Chondrocyte (in vitro differentiated cells): ENCODE results near the gene ERMAP. TPM values are rescaled to one million over a fixed set of nuclear protein-coding genes. Genes with fewer than 3 reads are reported as not detected.

Experiments
- DNase-seq: peaks from one replicate; pipeline ENCODE4 v3.0.0; 2021; ENCODE audit warnings: mixed read lengths, low spot score
- H3K27ac Mint-ChIP-seq: one replicate; pipeline ENCODE4 v1.8.0; 2021; ENCODE audit warnings: mild to moderate bottlenecking, moderate library complexity, mixed read lengths; ENCODE audit not compliant: unreplicated experiment
- H3K27me3 Mint-ChIP-seq: 2 replicates; pipeline ENCODE4 v1.8.0; 2021; ENCODE audit warnings: low read depth, mixed read lengths
- H3K36me3 Mint-ChIP-seq: 2 replicates; pipeline ENCODE4 v1.8.0; 2021; ENCODE audit warnings: low read depth, mixed read lengths
- H3K4me1 Mint-ChIP-seq: 2 replicates; pipeline ENCODE4 v1.8.0; 2021; ENCODE audit warnings: low read depth, mild to moderate bottlenecking, mixed read lengths
- H3K4me3 Mint-ChIP-seq: one replicate; pipeline ENCODE4 v1.8.0; 2021; ENCODE audit warnings: mild to moderate bottlenecking, moderate library complexity, mixed read lengths; ENCODE audit not compliant: unreplicated experiment
- H3K9me3 Mint-ChIP-seq: 2 replicates; pipeline ENCODE4 v1.8.0; 2021; ENCODE audit warnings: low read depth, mixed read lengths
- CTCF ChIP-seq: fragments of 200-600 bp; sonication (generic); IDR thresholded peaks from 2 replicates; pipeline ENCODE4 v1.5.0; 2021; ENCODE audit warnings: antibody characterized with exemption, mild to moderate bottlenecking, moderate library complexity
- total RNA-seq: library from RNA; stranded (reverse); gene quantifications from 3 replicates; pipeline ENCODE4 v1.2.1, GENCODE V29; 2021

The ERMAP gene
- total RNA-seq, 1 donor from 2014 or later: 13.7 TPM

DNA sequence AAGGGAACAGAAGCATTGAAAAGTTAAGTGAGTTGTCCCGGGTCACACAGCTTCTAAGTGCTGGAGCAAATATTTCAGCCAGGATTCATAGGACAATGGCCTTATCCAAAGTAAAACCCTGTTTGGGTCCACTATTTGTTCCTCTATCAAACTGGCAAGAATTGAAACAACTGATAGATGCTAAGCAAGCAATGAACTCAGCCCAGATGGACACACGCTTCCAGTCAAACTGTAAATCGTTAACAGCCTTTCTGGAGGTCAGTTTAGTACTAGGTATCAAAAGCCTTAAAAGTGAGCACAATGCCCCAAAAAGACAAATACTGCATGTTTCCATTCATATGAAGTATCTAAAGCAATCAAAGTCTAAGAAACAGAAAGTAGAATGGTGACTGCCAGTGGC is 1.1 kb downstream of the ERMAP start:
- H3K27me3 Mint-ChIP-seq: no peaks in the 10 kb centered on the region
- no peaks in the 10 kb centered on the region for H3K9me3 Mint-ChIP-seq
- H3K36me3 Mint-ChIP-seq: no peaks in the 10 kb centered on the region
- H3K27ac Mint-ChIP-seq: no peak overlapping the region
- no peak for DNase-seq
- peak overlapping the region; percentile 68 for H3K4me3 Mint-ChIP-seq
- no peak for TF ChIP-seq CTCF
- H3K4me1 Mint-ChIP-seq: peaks cover 40% of the 10 kb centered on the region

DNA sequence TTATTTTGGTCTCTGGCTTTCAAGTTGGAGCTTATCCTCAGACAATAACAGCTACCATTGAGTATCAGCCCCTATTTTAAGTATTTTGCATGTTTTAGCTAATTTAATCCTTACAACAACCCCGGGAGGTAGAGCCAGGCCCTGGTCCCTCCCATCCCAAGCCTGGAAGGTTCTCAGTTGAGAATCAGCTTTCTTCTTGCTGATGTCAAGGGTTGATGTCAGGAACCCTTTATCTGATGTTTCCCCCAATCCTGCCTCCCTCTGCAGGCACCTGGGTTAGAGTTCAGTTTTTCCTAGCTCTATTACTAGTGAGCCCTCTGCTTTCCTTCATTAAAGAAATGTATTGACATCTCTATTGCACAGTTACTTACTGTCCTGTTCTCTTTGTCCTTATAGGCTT is 3.9 kb downstream of the ERMAP start:
- Mint-ChIP-seq H3K4me1 (peaks cover 43% of the 10 kb centered on the region), H3K27me3 (no peaks in the 10 kb centered on the region), H3K36me3 (no peaks in the 10 kb centered on the region), H3K4me3 (no peak overlapping the region), H3K27ac (no peak overlapping the region), H3K9me3 (no peaks in the 10 kb centered on the region)
- no peak for DNase-seq
- no peak for TF ChIP-seq CTCF

DNA sequence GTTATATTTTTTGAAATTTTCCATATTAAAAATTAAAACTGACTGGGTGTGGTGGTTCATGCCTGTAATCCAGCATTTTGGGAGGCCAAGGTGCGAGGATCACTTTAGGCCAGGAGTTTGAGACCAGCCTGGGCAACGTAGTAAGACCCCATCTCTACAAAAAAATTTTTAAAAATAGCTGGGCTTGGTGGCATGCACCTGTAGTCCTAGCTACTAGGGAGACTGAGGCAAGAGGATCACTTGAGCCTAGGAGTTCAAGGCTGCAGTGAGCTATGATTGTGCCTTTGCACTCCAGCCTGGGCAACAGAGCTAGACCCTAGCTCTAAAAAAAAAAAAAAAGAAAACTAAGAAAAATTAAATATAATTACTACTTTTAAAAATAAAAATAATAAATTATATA is 4.8 kb downstream of the ERMAP start:
- Mint-ChIP-seq H3K27me3 (no peaks in the 10 kb centered on the region), H3K4me3 (no peak overlapping the region), H3K4me1 (peaks cover 34% of the 10 kb centered on the region), H3K9me3 (no peaks in the 10 kb centered on the region), H3K27ac (no peak overlapping the region), H3K36me3 (no peaks in the 10 kb centered on the region)
- no peak for TF ChIP-seq CTCF
- DNase-seq: no peak

DNA sequence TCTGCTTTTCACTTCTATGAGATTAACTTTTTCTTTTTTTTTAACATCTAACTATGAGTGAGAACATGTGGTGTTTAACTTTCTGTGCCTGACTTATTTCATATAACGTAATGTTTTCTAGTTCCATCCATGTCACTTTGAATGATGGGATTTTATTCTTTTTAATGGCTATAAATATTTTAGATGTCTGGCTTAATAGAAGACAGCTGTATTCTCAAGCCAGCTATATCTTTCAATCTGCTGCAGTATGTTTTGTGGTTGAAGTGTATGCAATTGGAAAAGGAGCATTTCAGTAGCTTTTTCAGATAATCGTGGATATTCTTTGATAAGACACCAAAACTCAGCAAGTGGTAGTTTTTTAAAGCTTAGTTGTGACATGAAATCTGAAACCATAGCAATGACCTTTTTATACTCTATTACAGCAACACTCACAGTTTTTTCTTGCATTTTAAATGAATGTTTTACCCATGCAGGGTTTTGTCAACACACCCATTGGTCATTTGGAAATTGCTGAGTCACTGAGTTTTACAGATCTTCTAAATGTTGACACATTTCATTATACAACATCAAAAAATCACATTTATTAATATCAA is 6.0 kb downstream of the ERMAP start:
- H3K9me3 Mint-ChIP-seq: no peaks in the 10 kb centered on the region
- H3K36me3 Mint-ChIP-seq: no peaks in the 10 kb centered on the region
- H3K27ac Mint-ChIP-seq: peak overlapping the region; percentile 17
- peaks cover 28% of the 10 kb centered on the region for H3K4me1 Mint-ChIP-seq
- TF ChIP-seq CTCF: no peak
- no peak for DNase-seq
- H3K4me3 Mint-ChIP-seq: no peak overlapping the region
- H3K27me3 Mint-ChIP-seq: no peaks in the 10 kb centered on the region

GRCh38 chr1:42824481-42825035 is 7.6 kb downstream of the ERMAP start:
- no peaks in the 10 kb centered on the region for H3K9me3 Mint-ChIP-seq
- TF ChIP-seq CTCF: no peak
- no peak overlapping the region for H3K27ac Mint-ChIP-seq
- H3K36me3 Mint-ChIP-seq: peaks cover 2% of the 10 kb centered on the region
- H3K4me1 Mint-ChIP-seq: peaks cover 24% of the 10 kb centered on the region
- no peak for DNase-seq
- H3K4me3 Mint-ChIP-seq: no peak overlapping the region
- no peaks in the 10 kb centered on the region for H3K27me3 Mint-ChIP-seq
